Measurements from ENCODE around the gene SSTR5. TPM values are rescaled to one million over a fixed set of nuclear protein-coding genes. Genes with fewer than 3 reads are reported as not detected.

Gene SSTR5
- polyA plus RNA-seq, 2 of the 4 experiments (the other 2 are of a cell fraction), result 0.06 to 0.08 TPM

DNA sequence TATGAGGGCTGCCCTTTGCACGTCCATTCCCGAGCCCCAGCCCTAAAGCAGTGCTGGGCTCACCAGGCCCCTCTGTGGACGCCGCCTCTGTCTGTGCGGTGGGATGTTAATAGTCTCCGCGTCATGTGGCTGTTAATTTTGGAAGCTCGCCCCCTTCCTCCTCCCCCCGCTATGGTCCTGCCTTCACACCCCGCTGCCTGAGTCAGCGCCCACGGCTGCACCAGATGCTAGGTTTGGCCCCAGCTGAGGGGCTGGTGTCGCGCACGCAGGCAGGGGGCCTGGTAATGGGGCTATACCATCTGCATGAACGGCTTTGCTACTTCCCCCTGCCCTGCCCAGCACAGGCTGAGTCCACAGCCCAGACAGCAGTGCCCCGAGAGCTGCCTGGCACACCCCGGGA, 4.1 kb upstream of the SSTR5 start:
- ChIA-PET CTCF (interaction anchor here (1.8 to 12.4 kb wide), 3 partner anchors 11 to 37 kb away, joined by 6 to 174 read pairs (median 12); no protein-coding TSS in a partner anchor), POLR2A (no interaction called here)
- Histone ChIP-seq H3K4me1 (peaks cover 17% of the 10 kb centered on the region; the same call in 2 of the 3 replicates), H3K9me3 (no peaks in the 10 kb centered on the region), H3K4me2 (no peak overlapping the region), H3K27ac (no peak overlapping the region), H3K4me3 (no peak overlapping the region)
- FAIRE-seq, result no peak
- peak; percentile 15 to 40; a peak in 3 of 6 replicates for ATAC-seq
- DNase-seq (ENCODE audit: low read depth in 1 of 2, low spot score in 1 of 2), result no peak
- 68% methylated on average over 12 of the region's 18 CpGs for WGBS (ENCODE audit: missing lambda C conversion rate)
- TF ChIP-seq CBX2 (IDR thresholded peaks at IDR 0.05; ENCODE audit: borderline replicate concordance, low read depth), result no peak
- TF ChIP-seq FOSL2 (IDR thresholded peaks at IDR 0.05), result no peak
- TF ChIP-seq FOSL2 (CRISPR knock-in tag; IDR thresholded peaks at IDR 0.05), result no peak
- TF ChIP-seq, protein P1, sequence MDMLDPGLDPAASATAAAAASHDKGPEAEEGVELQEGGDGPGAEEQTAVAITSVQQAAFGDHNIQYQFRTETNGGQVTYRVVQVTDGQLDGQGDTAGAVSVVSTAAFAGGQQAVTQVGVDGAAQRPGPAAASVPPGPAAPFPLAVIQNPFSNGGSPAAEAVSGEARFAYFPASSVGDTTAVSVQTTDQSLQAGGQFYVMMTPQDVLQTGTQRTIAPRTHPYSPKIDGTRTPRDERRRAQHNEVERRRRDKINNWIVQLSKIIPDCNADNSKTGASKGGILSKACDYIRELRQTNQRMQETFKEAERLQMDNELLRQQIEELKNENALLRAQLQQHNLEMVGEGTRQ (IDR thresholded peaks at IDR 0.05), result no peak
- no peak for TF ChIP-seq EHMT2 (IDR thresholded peaks at IDR 0.05; ENCODE audit: low read depth)
- TF ChIP-seq SREBF2 (IDR thresholded peaks at IDR 0.05), result no peak
- TF ChIP-seq, protein P2, sequence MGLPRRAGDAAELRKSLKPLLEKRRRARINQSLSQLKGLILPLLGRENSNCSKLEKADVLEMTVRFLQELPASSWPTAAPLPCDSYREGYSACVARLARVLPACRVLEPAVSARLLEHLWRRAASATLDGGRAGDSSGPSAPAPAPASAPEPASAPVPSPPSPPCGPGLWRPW (IDR thresholded peaks at IDR 0.05), result no peak
- TF ChIP-seq PHF8 (IDR thresholded peaks at IDR 0.05; ENCODE audit: borderline replicate concordance, low read depth), result no peak
- TF ChIP-seq, protein P3, sequence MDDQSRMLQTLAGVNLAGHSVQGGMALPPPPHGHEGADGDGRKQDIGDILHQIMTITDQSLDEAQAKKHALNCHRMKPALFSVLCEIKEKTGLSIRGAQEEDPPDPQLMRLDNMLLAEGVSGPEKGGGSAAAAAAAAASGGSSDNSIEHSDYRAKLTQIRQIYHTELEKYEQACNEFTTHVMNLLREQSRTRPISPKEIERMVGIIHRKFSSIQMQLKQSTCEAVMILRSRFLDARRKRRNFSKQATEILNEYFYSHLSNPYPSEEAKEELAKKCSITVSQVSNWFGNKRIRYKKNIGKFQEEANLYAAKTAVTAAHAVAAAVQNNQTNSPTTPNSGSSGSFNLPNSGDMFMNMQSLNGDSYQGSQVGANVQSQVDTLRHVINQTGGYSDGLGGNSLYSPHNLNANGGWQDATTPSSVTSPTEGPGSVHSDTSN (IDR thresholded peaks at IDR 0.05), result no peak
- TF ChIP-seq MAFK (IDR thresholded peaks at IDR 0.05; ENCODE audit: partially characterized antibody), result no peak
- TF ChIP-seq, protein P4, sequence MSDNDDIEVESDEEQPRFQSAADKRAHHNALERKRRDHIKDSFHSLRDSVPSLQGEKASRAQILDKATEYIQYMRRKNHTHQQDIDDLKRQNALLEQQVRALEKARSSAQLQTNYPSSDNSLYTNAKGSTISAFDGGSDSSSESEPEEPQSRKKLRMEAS (IDR thresholded peaks at IDR 0.05), result no peak
- TF ChIP-seq, protein P5, sequence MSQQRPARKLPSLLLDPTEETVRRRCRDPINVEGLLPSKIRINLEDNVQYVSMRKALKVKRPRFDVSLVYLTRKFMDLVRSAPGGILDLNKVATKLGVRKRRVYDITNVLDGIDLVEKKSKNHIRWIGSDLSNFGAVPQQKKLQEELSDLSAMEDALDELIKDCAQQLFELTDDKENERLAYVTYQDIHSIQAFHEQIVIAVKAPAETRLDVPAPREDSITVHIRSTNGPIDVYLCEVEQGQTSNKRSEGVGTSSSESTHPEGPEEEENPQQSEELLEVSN (IDR thresholded peaks at IDR 0.05; ENCODE audit: borderline replicate concordance, low read depth), result no peak
- no peak for TF ChIP-seq POLR2AphosphoS2 (conservative IDR thresholded peaks at IDR 0.05; ENCODE audit: low read length)
- TF ChIP-seq RCOR1 (IDR thresholded peaks at IDR 0.05; ENCODE audit: low read depth, low read length), result no peak
- TF ChIP-seq CHD2 (IDR thresholded peaks at IDR 0.05; ENCODE audit: low read length, partially characterized antibody), result no peak
- TF ChIP-seq CHD4 (IDR thresholded peaks at IDR 0.05; ENCODE audit: borderline replicate concordance), result no peak
- no peak for TF ChIP-seq NPAS2 (CRISPR knock-in tag; IDR thresholded peaks at IDR 0.05; ENCODE audit: borderline replicate concordance)
- no peak for TF ChIP-seq GATA3 (IDR thresholded peaks at IDR 0.05; ENCODE audit: borderline replicate concordance)
- TF ChIP-seq, protein P6, sequence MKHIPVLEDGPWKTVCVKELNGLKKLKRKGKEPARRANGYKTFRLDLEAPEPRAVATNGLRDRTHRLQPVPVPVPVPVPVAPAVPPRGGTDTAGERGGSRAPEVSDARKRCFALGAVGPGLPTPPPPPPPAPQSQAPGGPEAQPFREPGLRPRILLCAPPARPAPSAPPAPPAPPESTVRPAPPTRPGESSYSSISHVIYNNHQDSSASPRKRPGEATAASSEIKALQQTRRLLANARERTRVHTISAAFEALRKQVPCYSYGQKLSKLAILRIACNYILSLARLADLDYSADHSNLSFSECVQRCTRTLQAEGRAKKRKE (CRISPR knock-in tag; IDR thresholded peaks at IDR 0.05; ENCODE audit: low read depth), result no peak
- no peak for TF ChIP-seq RAD21 (conservative IDR thresholded peaks at IDR 0.05 in 1 of 2, IDR thresholded peaks at IDR 0.05 in 1 of 2)

DNA sequence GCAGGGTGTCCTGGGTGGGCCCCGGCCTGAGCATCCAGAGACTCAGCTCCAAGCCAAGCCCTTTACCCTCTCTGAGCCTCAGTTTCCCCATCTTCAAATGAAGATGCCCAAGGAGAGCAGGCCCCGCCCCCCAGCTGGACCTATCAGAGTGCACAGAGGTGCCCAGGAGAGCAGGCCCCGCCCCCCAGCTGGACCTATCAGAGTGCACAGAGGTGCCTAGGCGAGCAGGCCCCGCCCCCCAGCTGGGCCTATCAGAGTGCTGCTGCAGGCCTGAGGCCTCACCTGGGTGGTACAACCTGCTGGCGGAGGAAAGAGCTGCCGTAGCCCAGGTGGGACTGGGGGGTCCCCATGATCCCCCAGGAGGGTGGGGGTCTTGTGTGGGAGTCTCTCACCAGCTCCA, 3.4 kb upstream of the SSTR5 start:
- no peak for TF ChIP-seq HOXB13 (CRISPR knock-in tag; IDR thresholded peaks at IDR 0.05; ENCODE audit: low read depth)
- no peak for TF ChIP-seq EHMT2 (IDR thresholded peaks at IDR 0.05; ENCODE audit: low read depth)
- TF ChIP-seq ZNF302 (CRISPR knock-in tag; IDR thresholded peaks at IDR 0.05), result no peak
- Histone ChIP-seq H3K27ac (no peak overlapping the region), H3K9me3 (no peaks in the 10 kb centered on the region), H3K4me1 (peaks cover 17% of the 10 kb centered on the region; the same call in 2 of the 3 replicates), H3K4me3 (no peak overlapping the region), H3K4me2 (no peak overlapping the region)
- CTCF ChIA-PET, result interaction anchor here (1.8 to 12.4 kb wide), 3 partner anchors 12 to 37 kb away, joined by 6 to 174 read pairs (median 12); no protein-coding TSS in a partner anchor
- POLR2A ChIA-PET, result no interaction called here
- no peak for DNase-seq (ENCODE audit: low read depth in 1 of 2, low spot score in 1 of 2)
- WGBS (ENCODE audit: missing lambda C conversion rate), result 83% methylated on average over 1 of the region's 7 CpGs
- FAIRE-seq, result no peak
- ATAC-seq, result peak in 1 of 2 experiments; percentile 63; a peak in 3 of 6 replicates
